ENCODE data around the gene CHMP1A. TPM values are rescaled to one million over a fixed set of nuclear protein-coding genes. Genes with fewer than 3 reads are reported as not detected.

The CHMP1A gene
- total RNA-seq, 1 experiment from 2014 or later = 108 TPM

DNA sequence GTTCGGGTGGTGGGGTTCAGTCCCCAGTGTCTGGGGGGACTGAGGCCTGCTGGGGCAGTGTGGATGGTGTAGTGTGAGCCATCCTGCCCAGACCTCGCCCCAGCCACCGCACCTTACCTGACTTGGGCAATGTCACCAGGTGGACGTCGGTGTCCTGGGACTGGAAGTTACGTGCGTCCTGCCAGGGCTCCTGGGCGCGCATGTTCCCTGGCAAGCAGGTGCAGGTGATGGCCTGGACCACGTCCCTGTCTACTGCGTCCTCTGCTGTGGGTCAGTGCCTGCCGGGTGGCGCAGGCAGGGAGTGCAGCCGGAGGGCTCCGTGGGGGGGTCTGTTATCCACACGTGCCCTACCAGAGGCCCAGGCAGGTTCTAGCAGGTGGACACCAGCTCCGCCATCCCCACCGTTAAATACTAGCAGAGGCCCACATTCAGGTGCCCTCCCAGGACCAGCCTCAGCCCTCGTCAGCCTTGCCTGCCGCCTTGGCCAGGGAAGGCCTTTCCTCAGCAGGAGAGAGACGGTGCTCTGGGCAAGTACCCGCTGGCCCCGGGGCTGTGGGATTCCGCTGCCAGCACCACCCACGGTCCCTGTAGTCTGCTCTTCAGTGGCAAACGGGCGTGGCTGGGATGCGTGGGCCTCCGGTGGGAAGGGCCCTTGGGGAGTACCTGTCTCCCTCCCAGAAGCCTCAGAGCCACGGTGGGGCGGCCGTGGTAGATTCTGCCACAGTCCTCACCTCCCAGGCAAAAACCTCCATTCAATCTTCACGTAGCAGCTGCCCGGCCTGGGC lies 52.1 kb downstream of the CHMP1A start:
- ChIA-PET POLR2A (ENCODE audit: unreplicated experiment) (no interaction called here), CTCF (no interaction called here)
- no peaks in the 10 kb centered on the region for H4K20me1 ChIP-seq (ENCODE audit: low read length)
- H3K4me3 ChIP-seq (ENCODE audit: low read length) = no peak overlapping the region
- H3K4me1 ChIP-seq (ENCODE audit: insufficient read depth, low read length) = peaks cover 10% of the 10 kb centered on the region
- ATAC-seq (no peak), DNase-seq (no peak)
- no peak overlapping the region for H3K9ac ChIP-seq (ENCODE audit: low read length)
- no peaks in the 10 kb centered on the region for H3F3A ChIP-seq (ENCODE audit: low read length, unreplicated experiment)
- no peaks in the 10 kb centered on the region for H3K79me2 ChIP-seq (ENCODE audit: low read length)
- H2AFZ ChIP-seq (ENCODE audit: low read length) = no peak overlapping the region
- H3K9me3 ChIP-seq (ENCODE audit: low read length) = no peaks in the 10 kb centered on the region
- no peak overlapping the region for H3K4me2 ChIP-seq (ENCODE audit: low read length)
- H3K9me2 ChIP-seq (replicated peaks; ENCODE audit: low read length) = no peaks in the 10 kb centered on the region
- no TSS peak for BruUV-seq (replicated peaks)
- intact Hi-C loops (cut with micrococcal nuclease) = no loop called here
- TF ChIP-seq, protein P1, sequence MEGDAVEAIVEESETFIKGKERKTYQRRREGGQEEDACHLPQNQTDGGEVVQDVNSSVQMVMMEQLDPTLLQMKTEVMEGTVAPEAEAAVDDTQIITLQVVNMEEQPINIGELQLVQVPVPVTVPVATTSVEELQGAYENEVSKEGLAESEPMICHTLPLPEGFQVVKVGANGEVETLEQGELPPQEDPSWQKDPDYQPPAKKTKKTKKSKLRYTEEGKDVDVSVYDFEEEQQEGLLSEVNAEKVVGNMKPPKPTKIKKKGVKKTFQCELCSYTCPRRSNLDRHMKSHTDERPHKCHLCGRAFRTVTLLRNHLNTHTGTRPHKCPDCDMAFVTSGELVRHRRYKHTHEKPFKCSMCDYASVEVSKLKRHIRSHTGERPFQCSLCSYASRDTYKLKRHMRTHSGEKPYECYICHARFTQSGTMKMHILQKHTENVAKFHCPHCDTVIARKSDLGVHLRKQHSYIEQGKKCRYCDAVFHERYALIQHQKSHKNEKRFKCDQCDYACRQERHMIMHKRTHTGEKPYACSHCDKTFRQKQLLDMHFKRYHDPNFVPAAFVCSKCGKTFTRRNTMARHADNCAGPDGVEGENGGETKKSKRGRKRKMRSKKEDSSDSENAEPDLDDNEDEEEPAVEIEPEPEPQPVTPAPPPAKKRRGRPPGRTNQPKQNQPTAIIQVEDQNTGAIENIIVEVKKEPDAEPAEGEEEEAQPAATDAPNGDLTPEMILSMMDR (conservative IDR thresholded peaks at IDR 0.05; ENCODE audit: low read depth, low read length) = no peak
- TF ChIP-seq EZH2phosphoT487 (IDR thresholded peaks at IDR 0.05; ENCODE audit: borderline replicate concordance, low read length) = no peak
- no peak for TF ChIP-seq EZH2 (IDR thresholded peaks at IDR 0.05; ENCODE audit: low read length, unreplicated experiment)
- no peak overlapping the region for H3K27ac ChIP-seq (ENCODE audit: low read length)
- no peaks in the 10 kb centered on the region for H3K36me3 ChIP-seq (ENCODE audit: low read depth, low read length)
- no peaks in the 10 kb centered on the region for H3K27me3 ChIP-seq (ENCODE audit: low read length)

DNA sequence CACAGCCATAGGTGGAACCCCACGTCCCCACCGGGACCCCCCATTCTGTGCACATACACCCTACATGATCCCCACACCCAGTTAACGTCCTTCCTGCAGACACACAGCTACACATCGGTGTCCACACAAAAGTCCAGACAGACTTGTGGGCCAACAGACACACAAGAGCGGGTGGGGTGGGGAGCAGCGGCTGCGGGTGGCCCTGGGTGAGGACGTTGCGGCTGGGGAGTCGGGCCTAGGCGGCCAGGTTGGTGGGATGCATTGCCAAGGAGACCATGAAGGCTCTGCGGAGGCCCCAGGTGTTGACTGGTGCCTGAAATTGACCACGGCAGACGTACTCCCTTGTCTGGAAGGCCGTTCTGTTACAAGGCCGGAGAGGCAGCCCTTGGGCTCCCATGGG lies 52.7 kb downstream of the CHMP1A start:
- Histone ChIP-seq H2AFZ (ENCODE audit: low read length) (no peak overlapping the region), H4K20me1 (ENCODE audit: low read length) (no peaks in the 10 kb centered on the region), H3K4me2 (ENCODE audit: low read length) (no peak overlapping the region), H3K9ac (ENCODE audit: low read length) (no peak overlapping the region), H3K9me2 (replicated peaks; ENCODE audit: low read length) (no peaks in the 10 kb centered on the region), H3K9me3 (ENCODE audit: low read length) (no peaks in the 10 kb centered on the region), H3K4me3 (ENCODE audit: low read length) (no peak overlapping the region), H3K79me2 (ENCODE audit: low read length) (no peaks in the 10 kb centered on the region), H3K27me3 (ENCODE audit: low read length) (no peaks in the 10 kb centered on the region), H3K4me1 (ENCODE audit: insufficient read depth, low read length) (peaks cover 10% of the 10 kb centered on the region), H3K27ac (ENCODE audit: low read length) (no peak overlapping the region), H3F3A (ENCODE audit: low read length, unreplicated experiment) (no peaks in the 10 kb centered on the region), H3K36me3 (ENCODE audit: low read depth, low read length) (no peaks in the 10 kb centered on the region)
- no TSS peak for BruUV-seq (replicated peaks)
- ATAC-seq (no peak), DNase-seq (no peak)
- intact Hi-C loops (cut with micrococcal nuclease) = no loop called here
- POLR2A ChIA-PET (ENCODE audit: unreplicated experiment) = no interaction called here
- CTCF ChIA-PET = no interaction called here
- TF ChIP-seq EZH2 (IDR thresholded peaks at IDR 0.05; ENCODE audit: low read length, unreplicated experiment) (no peak), EZH2phosphoT487 (IDR thresholded peaks at IDR 0.05; ENCODE audit: borderline replicate concordance, low read length) (no peak)
- TF ChIP-seq, protein P1 (conservative IDR thresholded peaks at IDR 0.05; ENCODE audit: low read depth, low read length) = no peak

DNA sequence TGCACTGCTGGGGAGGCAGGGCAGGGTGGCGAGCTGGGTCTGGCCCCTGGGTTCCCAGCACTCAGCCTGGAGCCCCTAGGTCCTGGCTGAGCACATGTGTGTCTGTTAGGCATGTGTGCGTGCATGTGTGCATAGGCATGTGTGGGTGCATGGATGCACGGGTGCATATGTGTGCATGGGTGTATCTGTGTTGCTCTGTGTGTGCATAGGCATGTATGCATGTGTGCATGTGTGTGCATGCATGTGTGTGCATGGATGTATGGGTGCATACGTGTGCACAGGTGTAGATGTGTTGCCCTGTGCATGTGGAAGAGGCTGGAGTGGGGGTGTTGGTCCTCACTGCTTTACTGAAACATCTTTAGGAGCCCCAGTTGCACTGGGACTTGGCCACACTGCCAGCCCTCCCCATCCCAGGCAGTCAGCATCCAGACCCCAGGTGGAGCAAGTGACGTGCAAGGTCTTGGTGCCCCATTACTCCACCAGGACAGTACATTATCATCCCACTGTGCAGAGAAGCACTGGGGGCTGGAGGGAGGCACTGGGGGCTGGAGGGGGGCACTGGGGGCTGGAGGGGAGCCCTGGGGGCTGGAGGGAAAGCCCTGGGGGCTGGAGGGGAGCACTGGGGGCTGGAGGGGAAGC lies 54.4 kb downstream of the CHMP1A start:
- H3K4me1 ChIP-seq (ENCODE audit: insufficient read depth, low read length) = peaks cover 10% of the 10 kb centered on the region
- H3F3A ChIP-seq (ENCODE audit: low read length, unreplicated experiment) = no peaks in the 10 kb centered on the region
- TF ChIP-seq, protein P1 (conservative IDR thresholded peaks at IDR 0.05; ENCODE audit: low read depth, low read length) = no peak
- TF ChIP-seq EZH2 (IDR thresholded peaks at IDR 0.05; ENCODE audit: low read length, unreplicated experiment) = no peak
- TF ChIP-seq EZH2phosphoT487 (IDR thresholded peaks at IDR 0.05; ENCODE audit: borderline replicate concordance, low read length) = no peak
- ChIA-PET CTCF (interaction anchor here (0.6 kb wide), 1 partner anchor 44 kb away, joined by 5 read pairs; no protein-coding TSS in a partner anchor), POLR2A (ENCODE audit: unreplicated experiment) (no interaction called here)
- peak overlapping the region; percentile 80 for H3K4me2 ChIP-seq (ENCODE audit: low read length)
- no peaks in the 10 kb centered on the region for H3K36me3 ChIP-seq (ENCODE audit: low read depth, low read length)
- no peak overlapping the region for H3K9ac ChIP-seq (ENCODE audit: low read length)
- no peaks in the 10 kb centered on the region for H3K27me3 ChIP-seq (ENCODE audit: low read length)
- ATAC-seq (no peak; the same call in 1 of the 2 replicates), DNase-seq (no peak)
- intact Hi-C loops (cut with micrococcal nuclease) = no loop called here
- H3K4me3 ChIP-seq (ENCODE audit: low read length) = peak overlapping the region; percentile 50
- H3K27ac ChIP-seq (ENCODE audit: low read length) = no peak overlapping the region
- H4K20me1 ChIP-seq (ENCODE audit: low read length) = no peaks in the 10 kb centered on the region
- BruUV-seq (replicated peaks) = no TSS peak
- H3K9me3 ChIP-seq (ENCODE audit: low read length) = no peaks in the 10 kb centered on the region
- no peaks in the 10 kb centered on the region for H3K9me2 ChIP-seq (replicated peaks; ENCODE audit: low read length)
- H2AFZ ChIP-seq (ENCODE audit: low read length) = peak overlapping the region; percentile 74; the same call in 1 of the 2 replicates
- no peaks in the 10 kb centered on the region for H3K79me2 ChIP-seq (ENCODE audit: low read length)

All from PC-3 (cell line).